Measurements from ENCODE around the gene RLN3.
"Not testable (repeated sequence)": the region's sequence is repeated elsewhere in the genome, so short reads cannot be mapped to it uniquely, and the experiment has no call there.

RLN3 gene

GRCh38 chr19:14022469-14022868, 5.5 kb upstream of the RLN3 start:
- DNase-seq: no peak

- peak in 1 of 3 experiments; percentile 29 for DNase-seq
Measured at GRCh38 chr19:14023404-14024235, 4.3 kb upstream of the RLN3 start.

DNA sequence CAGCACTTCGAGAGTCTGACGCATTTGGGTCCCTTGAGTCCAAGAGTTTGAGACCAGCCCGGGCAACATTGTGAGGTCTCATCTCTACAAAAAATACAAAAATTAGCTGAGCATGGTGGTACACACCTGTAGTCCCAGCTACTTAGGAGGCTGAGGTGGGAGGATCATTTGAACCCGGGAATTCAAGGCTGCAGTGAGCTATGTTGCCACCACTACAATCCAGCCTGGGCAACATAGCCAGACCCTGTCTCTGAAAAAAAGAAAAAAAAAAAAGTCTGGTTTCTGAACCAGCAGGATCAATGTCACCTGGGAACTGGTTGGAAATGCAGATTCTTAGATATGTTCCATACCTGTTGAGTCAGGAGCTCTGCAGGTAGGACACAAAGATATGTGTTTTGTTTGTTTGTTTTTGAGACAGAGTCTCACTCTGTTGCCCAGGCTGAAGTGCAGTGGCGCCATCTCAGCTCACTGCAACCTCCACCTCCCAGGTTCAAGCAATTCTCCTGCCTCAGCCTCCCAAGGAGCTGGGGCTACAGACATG, 1.2 kb upstream of the RLN3 start:
- DNase-seq: not testable (repeated sequence)

- DNase-seq: no peak
Measured at GRCh38 chr19:14028901-14029300, 953 bp downstream of the RLN3 start.

DNA sequence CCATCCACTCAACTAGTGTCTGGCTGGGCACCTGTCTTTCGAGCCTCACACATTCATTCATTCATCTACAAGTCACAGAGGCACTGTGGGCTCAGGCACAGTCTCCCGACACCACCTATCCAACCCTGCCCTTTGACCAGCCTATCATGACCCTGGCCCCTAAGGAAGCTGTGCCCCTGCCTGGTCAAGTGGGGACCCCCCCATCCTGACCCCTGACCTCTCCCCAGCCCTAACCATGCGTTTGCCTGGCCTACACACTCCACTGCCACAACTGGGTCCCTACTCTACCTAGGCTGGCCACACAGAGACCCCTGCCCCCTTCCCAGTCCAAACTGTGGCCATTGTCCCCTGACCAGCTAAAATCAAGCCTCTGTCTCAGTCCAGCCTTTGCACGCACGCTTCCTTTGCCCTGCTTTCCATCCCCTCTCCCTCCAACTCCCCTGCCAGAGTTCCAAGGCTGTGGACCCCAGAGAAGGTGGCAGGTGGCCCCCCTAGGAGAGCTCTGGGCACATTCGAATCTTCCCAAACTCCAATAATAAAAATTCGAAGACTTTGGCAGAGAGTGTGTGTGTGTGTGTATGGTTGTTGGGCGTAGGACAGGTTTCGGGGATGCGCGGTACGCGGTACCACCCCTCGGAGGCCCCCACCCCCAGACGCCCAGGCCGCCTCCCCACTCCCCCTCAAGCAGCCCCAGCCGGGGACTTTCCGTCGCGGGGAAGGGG, 3.2 kb downstream of the RLN3 start:
- DNase-seq: no peak

DNA sequence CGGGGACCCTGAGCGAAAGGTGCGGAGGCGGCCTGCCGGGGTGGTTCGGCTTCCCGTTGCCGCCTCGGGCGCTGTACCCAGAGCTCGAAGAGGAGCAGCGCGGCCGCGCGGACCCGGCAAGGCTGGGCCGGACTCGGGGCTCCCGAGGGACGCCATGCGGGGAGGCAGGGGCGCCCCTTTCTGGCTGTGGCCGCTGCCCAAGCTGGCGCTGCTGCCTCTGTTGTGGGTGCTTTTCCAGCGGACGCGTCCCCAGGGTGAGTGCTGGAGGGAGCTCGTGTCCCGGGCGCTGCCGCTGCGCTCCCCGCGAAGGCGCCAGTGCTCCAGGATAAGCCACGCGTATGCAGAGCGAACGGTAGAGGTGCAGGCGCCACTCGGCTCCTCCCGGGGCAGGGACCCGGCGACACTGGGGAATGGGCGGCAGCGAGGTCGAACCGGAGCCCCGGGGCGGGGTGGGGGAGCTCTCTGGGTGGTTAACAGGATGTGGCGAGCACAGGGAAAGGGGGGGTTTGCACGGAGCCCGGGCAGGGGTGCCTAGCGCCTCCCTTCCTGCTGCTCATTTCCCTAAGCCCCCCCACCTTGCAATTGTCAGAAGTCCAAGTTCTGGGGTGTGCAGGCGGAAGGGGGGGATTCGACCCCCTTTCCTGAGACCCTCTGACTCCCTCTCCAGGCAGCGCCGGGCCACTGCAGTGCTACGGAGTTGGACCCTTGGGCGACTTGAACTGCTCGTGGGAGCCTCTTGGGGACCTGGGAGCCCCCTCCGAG, 4.0 kb downstream of the RLN3 start, which contains the start of gene IL27RA:
IL27RA (plus strand) TSS at position 44 of the 762 bp plus-strand sequence; CDS start at position 155, 111 bp downstream.
- DNase-seq: peak in 2 of 3 experiments; percentile 81 to 85

- DNase-seq: no peak
Measured at GRCh38 chr19:14033946-14034345, 6.0 kb downstream of the RLN3 start.

DNA sequence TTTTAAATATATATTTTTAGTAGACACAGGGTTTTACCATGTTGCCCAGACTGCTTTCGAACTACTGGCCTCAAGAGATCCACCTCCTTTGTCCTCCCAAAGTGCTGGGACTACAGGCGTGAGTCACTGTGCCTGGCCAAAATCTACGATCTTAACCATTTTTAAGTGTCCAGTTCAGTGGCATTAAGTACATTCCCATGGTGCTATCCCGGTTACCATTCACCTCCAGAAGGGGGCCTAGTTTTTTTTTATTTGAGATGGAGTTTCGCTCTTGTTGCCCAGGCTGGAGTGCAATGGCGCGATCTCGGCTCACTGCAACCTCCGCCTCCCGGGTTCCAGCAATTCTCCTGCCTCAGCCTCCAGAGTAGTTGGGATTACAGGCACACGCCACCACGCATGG, 7.2 kb downstream of the RLN3 start:
- not testable (repeated sequence) for DNase-seq

DNA sequence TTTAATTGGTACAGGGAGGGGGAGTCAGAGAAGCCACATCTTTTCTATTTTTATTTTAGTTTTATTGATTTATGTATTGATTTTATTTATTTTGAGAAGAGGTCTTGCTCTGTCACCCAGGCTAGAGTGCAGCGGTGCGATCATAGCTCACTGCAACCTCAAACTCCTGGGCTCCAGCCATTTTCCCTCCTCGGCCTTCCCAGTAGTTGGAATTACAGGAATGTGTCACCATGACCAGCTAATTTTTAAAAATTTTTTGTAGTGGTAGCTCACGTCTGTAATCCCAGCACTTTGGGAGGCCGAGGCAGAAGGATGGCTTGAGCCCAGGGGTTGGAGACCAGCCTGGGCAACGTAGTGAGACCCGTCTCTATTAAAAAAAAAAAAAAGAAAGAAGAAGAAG, 7.8 kb downstream of the RLN3 start:
- no peak for DNase-seq

- no peak for DNase-seq
Measured at GRCh38 chr19:14039181-14039580, 11.2 kb downstream of the RLN3 start.

- DNase-seq: peak in 2 of 3 experiments; percentile 13 to 56
Measured at GRCh38 chr19:14042659-14043608, 15.0 kb downstream of the RLN3 start.

DNA sequence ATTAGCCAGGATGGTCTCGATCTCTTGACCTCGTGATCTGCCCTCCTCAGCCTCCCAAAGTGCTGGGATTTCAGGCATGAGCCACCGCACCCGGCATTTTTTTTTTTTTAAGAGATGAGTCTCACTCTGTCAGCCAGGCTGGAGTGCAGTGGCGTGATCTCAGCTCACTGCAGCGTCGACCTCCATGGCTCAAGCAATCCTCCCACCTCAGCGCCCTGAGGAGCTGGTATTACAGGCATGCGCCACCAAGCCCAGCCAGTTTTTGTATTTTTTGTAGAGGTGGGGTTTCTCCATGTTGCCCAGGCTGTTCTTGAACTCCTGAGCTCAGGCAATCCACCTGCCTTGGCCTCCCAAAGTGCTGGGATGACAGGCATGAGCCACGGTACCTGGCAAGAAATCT, 19.9 kb downstream of the RLN3 start:
- not testable (repeated sequence) for DNase-seq

- DNase-seq: peak; percentile 7 to 44 (median 22)
Measured at GRCh38 chr19:14048443-14049153, 20.6 kb downstream of the RLN3 start.

DNA sequence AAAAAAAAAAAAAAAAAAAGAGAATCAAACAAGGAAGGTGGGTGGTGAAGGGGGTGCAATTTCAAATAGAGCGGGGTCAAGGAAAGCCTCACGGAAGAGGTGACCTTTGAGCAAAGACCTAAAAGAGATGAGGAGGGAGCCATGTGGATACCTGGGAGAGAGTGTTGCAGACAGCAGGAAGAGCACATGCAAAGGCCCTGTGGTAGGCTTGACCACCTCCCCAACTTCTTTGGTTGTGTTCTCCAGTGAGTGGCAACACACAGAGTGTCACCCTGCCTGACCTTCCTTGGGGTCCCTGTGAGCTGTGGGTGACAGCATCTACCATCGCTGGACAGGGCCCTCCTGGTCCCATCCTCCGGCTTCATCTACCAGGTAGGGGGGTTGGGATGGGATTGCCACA, 22.6 kb downstream of the RLN3 start:
- DNase-seq: no peak

DNA sequence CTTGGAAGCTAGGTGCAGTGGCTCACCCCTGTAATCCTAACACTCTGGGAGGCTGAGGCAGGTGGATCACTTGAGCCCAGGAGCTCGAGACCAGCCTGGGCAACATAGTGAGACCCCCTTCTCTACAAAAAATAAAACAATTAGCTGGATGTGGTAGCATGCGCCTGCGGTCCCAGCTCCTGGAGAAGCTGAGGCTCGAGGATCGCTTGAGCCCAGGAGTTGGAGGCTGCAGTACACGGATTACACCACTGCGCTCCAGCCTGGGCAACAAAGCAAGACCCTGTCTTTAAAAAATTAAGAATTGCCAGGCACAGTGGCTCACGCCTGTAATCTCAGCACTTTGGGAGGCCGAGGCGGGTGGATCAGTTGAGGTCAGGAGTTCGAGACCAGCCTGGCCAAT, 23.0 kb downstream of the RLN3 start:
- not testable (repeated sequence) for DNase-seq

GRCh38 chr19:14051980-14052379, 24.0 kb downstream of the RLN3 start:
- DNase-seq: no peak

GRCh38 chr19:14052470-14052869, 24.5 kb downstream of the RLN3 start:
- no peak for DNase-seq

DNA sequence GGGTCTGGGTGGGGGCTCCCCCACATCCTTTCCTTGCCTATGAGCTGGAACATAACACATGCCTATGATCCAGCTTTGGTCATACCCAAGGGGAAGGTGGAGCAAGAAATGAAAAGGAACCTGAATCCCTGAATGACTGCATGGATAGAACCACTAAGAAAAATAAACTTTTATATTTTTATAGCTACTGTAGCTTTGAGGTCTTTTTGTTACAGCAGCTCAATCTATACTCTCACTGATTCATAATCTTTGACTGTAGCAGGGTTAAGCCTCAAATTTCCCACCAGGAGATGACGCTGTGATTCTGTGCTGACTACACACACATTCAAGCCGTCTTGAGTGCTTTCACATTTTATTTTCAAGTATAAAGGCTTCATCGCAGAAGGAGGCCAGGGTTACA, 25.1 kb downstream of the RLN3 start:
- DNase-seq: no peak

DNA sequence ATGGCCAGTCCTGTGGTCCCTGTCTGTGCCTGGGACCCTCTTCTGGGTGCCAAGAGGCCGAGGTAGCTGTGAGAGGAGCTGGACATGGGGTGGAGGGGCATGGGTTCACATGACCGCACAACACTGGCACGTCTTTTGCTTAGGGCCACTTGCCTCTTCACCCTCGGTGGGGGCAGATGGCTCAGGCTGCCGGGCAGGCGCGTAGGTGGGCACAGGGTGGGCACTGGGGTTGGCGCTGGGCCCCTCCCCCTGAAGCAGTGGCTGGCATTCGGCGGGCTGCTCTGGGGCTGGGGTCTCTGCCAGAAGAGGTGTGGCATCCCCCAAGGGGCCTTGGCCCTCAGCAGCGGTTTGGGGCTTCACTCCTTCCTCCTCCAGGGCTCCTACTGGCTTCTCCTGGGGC, 25.6 kb downstream of the RLN3 start:
- DNase-seq: no peak

DNA sequence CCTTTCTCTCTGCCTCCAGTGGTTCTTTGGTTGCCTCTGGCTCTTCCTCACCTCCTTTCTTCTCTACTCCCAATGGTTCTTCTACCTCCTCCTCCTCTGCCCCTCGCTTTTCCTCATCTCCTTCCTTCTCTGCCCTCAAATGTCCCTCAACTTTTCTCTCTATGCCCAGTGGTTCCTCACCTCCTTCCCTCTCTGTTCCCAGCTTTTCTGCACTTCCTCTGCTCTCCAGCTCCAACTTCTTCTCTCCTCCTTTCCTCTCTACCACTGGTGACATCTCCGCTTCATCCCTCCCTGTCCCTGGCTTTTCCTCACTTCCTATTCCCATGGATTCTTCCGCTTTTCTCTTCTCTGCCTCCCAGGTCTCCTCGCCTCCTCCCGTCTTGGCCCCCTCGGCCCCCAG, 26.2 kb downstream of the RLN3 start:
- no peak for DNase-seq

- no peak for DNase-seq
Measured at GRCh38 chr19:14054721-14055120, 26.8 kb downstream of the RLN3 start.

Measured in NCI-H1417 (cell line).